Iris pigment epithelial cell (primary cell): Measurements from ENCODE around the gene VSTM2L.

ENCODE experiments used
- DNase-seq: peaks from one replicate; pipeline ENCODE4 v3.0.0-alpha.2; 2011; ENCODE audit warnings: low read depth

The VSTM2L gene

GRCh38 chr20:37968841-37969401 is 66.0 kb downstream of the VSTM2L start:
- peak; percentile 12 for DNase-seq

GRCh38 chr20:37969949-37970855 is 67.3 kb downstream of the VSTM2L start:
- DNase-seq, result no peak

DNA sequence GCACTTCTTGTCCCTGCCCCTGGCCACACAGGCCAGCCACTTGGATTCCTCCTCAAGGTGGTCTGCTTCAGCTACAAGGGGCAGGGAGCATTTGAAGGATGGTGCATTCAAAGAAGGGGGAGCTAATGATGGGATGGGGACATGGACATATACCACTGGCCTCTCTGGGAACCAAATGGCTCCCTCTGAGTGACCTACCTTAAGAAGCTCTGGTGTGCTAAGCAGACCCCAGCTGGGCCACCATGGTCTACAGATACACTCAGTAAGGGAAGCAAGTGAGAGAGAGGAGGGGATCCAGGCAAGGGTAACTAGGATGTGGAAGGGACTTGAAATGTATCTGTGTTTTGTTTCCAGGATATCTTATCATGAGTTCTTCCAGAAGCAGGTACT is 67.9 kb downstream of the VSTM2L start:
- DNase-seq, result no peak

DNA sequence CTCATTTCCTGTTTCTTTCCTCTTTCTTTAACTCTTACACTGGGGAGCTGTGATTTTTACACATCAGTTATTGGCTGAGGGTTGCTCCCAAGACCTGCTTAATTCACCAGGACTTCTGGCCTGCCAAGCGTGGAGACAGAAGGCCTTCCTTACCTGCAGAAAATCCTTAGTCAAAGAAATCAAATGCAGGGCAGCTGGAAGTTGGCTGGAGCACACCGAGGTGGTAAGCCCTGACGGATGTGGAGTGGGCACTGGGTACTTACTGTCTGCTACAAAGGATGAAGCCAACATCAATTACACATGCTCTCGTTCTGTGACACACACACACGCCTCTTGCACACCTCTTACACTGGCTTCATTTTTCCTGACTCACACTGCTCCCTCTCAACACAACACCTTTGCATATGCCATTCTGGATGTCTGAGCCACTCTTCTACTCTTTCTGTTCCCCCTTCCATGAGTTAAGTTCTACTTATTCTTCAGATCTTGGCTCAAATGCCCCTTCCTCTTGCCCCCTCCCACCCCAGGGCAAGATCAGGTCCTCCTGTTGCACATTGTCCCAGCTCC is 68.7 kb downstream of the VSTM2L start:
- DNase-seq, result no peak

DNA sequence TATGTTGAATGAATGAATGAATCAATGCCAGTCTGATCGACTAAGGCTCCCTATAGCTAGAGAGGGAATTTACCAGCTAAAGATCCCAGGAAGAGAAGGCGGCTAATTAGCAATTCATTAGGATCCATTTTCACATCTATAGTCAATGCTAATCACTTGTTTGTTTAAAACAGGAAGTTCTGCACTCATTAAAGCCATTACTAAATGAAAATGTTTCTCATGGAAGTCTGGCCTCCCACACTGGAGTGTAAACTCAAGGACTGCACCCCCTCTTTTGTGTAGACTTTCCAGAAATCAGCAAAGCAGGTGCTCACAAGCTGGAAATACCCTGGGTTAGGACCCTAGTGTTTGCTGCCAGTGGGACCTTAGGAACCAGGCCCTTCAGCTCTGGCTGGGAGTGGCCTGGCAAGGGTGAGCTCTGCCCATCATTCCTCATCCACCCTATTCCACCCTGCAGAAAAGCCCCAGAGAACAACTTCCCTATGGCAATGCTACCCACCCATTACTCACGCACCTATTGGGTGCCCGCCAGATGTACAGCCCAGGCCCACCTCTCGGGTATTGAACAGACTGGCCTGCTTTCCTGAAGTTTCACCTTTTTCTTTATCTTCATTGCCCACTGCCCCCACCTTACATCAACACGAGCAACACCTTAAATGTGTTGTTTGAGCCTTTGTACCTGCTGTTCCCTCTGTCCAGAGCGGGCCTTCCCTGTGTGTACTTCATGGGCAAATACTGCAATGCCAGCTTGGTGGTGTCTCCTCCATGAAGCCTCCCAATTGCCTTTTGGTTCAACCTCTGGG is 69.5 kb downstream of the VSTM2L start:
- DNase-seq, result no peak

DNA sequence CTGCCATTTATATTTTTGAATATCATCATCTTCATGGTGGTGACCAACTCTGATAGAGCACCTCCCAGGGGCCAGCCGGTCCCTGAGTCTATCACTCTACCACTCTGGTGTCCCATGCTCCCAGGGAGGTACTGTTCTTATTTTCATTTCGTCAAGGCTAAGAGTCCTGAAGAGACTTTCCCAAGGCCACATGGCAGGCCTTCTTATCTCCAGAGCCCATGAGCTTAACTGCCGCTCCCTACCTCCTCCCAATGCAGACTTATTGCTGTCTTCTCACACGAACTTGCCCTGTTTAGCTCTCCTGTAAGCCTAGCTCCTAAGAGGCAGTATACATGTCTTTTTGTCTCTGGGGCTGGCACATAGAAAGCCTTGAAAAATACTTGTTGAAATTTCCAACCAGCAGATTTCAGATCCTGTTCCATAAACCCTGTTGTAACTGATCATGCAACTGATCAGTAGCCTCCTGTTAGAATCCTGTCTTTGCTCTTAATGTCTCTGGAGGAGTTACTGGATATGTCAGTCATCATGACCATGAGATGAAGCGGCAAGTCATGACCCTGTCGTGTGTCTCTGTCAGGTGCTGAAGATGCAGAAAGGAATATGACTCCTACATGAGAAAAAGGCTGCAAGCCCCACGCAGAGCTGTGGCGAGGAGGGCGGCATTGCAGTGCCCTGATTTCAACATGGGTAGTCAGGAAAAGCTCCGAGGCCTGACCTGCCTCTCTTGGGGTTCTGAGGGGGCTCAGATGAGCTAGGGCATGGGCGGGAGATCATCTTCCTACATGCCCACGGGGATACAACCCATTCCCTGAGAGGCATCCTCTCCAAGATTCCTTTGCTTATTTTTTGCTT is 70.4 kb downstream of the VSTM2L start:
- no peak for DNase-seq

- no peak for DNase-seq
Measured at GRCh38 chr20:37976887-37977286, 74.0 kb downstream of the VSTM2L start.

DNA sequence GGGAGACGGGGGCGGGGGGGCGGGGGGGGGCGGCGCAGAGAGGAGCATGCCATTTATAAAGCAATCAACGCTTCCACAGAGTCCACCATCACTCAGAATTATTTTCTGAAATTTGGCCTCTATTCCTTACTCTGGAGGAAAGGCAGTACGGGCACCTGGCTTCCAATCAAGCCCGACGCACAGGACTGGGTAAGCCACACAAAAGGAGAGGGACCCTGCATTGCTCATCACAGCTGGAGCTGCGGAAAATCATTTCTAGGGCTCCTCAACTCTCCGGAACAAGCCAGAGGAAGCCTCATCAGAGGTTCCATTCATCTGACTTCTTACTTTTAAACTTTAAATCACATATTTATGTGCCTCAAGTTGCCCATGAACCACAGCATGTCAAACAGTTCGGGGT is 74.4 kb downstream of the VSTM2L start:
- no peak for DNase-seq

GRCh38 chr20:37977786-37978185 is 74.9 kb downstream of the VSTM2L start:
- no peak for DNase-seq

DNA sequence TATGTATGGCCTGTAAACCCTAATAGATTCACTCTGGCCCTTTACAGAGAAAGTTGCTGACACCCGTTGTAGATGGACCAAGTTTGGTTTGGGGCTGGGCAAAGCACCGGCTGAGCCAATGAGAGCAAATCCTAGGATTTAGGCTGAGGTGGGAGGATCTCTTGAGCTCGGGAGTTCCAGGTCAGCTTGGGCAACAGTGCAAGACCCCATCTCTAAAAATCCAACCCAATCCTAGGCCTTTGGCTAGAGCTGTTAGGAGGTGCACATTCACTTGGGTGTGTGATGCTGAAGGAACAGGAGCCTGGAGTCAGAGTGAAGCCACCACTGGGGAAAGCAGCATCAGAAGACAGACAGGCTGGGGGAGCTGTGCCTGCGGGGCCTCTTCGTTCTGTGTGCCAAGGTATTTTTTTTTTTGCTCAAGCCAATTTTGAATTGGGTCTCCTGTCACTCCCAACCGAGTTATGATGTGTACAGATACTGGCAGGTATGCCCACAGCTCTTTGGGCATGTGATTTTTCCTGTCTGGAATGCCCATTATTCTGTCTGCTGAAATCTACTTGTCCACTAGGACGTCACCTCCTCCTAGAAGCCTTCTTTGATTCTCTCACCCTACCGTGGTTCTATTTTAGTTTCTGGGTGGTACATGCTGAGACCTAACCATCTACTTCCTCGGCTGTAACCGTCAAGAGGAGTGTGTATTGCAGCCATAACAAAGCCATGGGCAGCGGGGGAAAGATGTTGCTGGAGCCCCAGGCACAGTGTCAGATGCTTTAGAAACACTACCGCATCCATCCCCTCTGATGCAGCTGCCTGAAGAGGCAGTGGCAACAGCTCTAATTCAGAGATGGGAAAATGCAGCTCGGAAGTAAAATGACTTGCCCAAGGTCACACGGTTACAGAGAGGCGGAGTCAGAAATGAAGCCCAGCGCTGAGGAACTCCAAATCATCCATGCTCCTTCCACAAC is 76.4 kb downstream of the VSTM2L start:
- no peak for DNase-seq

- DNase-seq, result no peak
Measured at GRCh38 chr20:37980383-37980782, 77.5 kb downstream of the VSTM2L start.

DNA sequence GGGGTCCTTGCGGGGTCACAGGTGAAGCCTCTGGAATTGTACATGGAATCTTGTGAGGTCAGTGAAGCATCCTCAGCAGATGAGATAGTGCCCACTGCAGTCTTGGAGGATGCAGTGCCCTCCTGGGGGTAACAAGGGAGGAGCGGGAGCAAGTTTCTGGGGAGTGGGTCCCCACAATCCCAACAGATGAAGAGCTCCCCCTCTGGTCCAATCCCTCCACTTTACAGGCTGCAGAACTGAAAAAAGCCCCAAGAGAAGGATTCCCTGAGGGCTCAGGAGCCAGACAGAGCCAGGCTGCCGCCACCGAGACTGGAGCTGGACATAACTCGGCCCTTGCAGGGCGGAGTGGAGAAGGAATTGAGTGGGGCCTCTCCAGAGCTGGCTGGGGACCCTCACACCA is 77.9 kb downstream of the VSTM2L start:
- no peak for DNase-seq

DNA sequence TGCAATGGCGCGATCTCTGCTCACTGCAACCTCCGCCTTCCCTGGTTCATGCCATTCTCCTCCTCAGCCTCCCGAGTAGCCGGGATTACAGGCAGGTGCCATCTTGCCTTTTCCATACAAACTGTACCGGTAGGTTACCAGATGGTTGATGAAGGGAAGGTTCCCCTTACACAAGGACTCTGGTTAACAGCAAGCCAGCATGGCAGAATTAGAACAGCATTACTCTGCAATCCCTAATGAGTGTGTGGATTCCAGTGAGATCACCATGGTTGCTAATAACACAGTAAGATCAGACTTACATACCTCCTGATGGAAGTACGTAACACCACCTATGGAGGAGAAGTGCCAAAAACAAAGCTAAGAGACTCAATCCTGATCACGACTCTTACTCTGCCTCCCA is 78.6 kb downstream of the VSTM2L start:
- DNase-seq, result no peak

- no peak for DNase-seq
Measured at GRCh38 chr20:37983286-37983685, 80.4 kb downstream of the VSTM2L start.

DNA sequence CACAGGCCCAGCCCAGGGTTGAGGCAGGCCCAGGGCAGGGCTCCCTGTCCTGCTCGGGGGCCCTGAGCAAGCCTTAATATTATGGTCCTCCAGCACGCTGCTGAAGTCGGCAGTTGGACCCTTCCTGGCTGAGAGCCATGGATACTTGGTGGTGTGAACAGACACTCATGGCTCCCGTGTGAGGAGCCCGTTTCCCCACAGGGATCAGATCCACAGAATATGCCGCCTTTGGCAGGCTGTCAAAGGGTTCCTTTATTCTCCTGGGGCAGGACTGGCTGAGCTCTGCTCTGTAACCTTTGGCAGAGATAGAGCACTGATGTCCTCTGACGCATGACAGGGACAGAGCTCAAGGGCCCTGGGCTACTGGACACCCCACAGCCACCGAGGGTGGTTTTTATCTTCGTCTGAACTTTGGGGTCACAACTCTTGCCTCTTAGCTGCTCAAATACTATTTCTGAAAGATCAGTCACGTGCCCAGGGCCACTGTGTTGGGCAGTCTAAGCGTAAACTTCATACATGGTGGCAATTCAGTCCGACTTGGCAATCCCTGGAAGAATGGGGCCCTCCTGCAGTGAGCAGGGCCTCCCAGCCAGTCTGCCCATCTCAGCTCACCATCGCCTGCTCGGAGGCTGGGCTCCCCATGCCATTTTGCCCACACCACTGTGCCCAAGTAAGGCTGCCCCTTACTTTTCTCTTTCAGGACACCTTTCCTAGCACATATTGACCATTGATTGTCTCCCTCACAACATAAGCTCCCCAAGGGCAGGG is 81.3 kb downstream of the VSTM2L start:
- DNase-seq, result no peak

DNA sequence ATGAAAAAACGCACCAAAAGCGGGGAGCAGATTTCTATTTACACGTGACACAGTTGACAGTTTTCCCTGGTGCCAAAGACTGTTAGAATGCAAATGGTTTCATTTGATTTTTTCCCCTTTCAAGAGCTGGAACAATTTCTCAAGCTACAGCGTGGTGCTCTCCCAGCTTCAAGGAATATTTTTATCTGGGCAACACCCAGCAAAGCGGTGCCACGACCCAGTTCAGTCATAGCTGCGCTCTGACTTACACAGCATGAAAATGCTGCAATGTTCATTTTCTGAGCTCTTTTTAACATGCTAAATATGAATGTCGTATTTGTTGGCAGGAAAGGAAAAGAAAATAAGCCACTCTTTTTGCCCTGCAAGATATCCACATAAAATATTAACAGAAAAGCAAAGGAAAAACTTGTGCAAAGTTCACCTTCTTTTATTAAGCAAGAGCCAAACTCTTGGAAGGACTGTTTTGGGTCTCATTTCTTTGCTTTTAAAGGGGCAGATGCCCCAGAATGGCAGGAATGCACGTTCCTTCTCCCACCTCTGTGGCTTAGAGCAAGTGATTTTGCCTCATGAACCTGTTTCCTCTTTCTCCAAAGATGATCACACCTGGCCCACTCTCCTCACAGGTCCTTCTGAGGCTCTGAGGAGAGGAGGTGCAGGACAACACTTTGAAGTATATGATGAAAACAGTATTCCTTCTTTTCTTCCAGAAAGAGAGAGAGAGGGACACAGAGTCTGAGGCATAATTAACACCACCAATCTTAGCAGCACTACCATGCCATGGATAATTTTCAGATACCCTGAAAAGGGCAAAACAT is 83.3 kb downstream of the VSTM2L start:
- DNase-seq, result no peak

DNA sequence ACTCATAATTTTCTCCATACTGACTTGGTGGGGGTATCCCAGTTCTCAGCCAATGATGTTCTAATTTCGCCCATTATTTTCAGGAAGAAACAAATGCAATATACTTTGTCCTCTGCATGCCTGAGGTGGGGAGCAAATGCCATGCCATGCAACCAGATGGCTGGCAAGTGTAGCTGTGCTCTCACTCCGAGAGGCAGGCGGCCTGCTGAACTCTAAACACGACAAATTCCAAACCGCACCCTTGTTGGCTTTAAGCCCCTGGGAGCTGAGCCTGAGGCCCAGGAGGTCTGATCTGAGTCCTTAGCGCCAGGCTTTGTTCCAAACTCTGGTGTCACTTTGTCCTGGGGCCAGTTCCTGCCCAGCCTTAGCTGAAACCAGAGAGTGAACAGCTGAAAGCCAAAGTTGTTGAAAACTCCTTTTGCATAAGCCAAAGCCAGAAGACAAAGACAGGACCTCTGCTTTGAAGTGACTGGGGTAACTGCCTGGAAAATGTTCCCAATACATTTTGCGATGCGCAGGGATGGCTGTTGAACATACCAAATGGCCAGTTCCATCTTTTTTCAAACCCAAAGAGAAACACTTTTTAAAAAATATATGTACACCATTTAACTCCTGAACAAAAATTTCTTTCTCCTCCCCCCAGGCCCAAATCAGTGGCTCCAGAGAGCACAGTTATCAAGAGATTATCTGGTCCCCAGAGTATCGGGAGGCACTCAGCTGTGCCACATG is 84.1 kb downstream of the VSTM2L start:
- peak; percentile 19 for DNase-seq
